Vagina (tissue), 2 donors: ENCODE results near the gene CA5B. TPM values are rescaled to one million over a fixed set of nuclear protein-coding genes. Genes with fewer than 3 reads are reported as not detected.

ENCODE experiments used
- DNase-seq, 2 donors: peaks; one replicate each; pipeline ENCODE4 v3.0.0-alpha.2; 2017; ENCODE audit errors: extremely low spot score in 2 of 2
- H3K27ac ChIP-seq: fragments of 200-600 bp; sonication (generic); one replicate; pipeline ENCODE4 v1.5.1; 2019
- H3K27me3 ChIP-seq: fragments of 200-600 bp; sonication (generic); one replicate; pipeline ENCODE4 v1.5.1; 2019
- H3K36me3 ChIP-seq, 2 donors: fragments of 200-600 bp; sonication (generic); one replicate each; pipeline ENCODE4 v1.5.1; 2017 to 2019
- H3K4me1 ChIP-seq: fragments of 200-600 bp; sonication (generic); one replicate; pipeline ENCODE4 v1.5.1; 2019
- H3K4me3 ChIP-seq, 2 donors: fragments of 200-600 bp; sonication (generic); 1 replicate in 1 of 2; 2 replicates in 1 of 2; pipeline ENCODE4 v1.5.1; 2016 to 2019
- H3K9me3 ChIP-seq: fragments of 200-600 bp; sonication (generic); one replicate; pipeline ENCODE4 v1.5.1; 2019
- CTCF ChIP-seq, 3 experiments: fragments of 450-650 bp in 2 of 3; fragments of 200-600 bp in 1 of 3; sonication (generic) in 1 of 3; IDR thresholded peaks; one replicate each; pipeline ENCODE4 v1.5.1; 2017 to 2019; ENCODE audit warnings: antibody characterized with exemption in 3 of 3, mild to moderate bottlenecking in 2 of 3, moderate library complexity in 2 of 3
- POLR2A ChIP-seq, 2 donors: fragments of 450-650 bp; IDR thresholded peaks; one replicate each; pipeline ENCODE4 v1.6.1; 2017; ENCODE audit warnings: antibody characterized with exemption in 2 of 2, mild to moderate bottlenecking in 2 of 2, moderate library complexity in 2 of 2
- POLR2AphosphoS5 ChIP-seq, 2 donors: sonication (generic); formaldehyde crosslinking; IDR thresholded peaks; one replicate each; pipeline ENCODE4 v1.9.0; 2017; ENCODE audit warnings: antibody characterized with exemption in 2 of 2, mild to moderate bottlenecking in 2 of 2, low read depth in 1 of 2; ENCODE audit not compliant: insufficient read depth in 1 of 2
- intact Hi-C: fragments of 100-400 bp; cut with DNase I; formaldehyde crosslinking; loops from one replicate; pipeline ENCODE4 v1.15.1; 2023
- total RNA-seq: library from RNA; depleted of rRNA; stranded (reverse); fragments of >200 nt; gene quantifications from one replicate; pipeline ENCODE4 v1.2.3, GENCODE V29; 2016

The CA5B gene
- total RNA-seq, 1 donor from 2014 or later, result 24.6 TPM

GRCh38 chrX:15816438-15816809, 78.4 kb downstream of the CA5B start:
- no peak for DNase-seq
- Histone ChIP-seq H3K36me3 (peaks cover 0 to 51% of the 10 kb centered on the region in 2 donors), H3K27ac (no peak overlapping the region), H3K4me1 (no peaks in the 10 kb centered on the region), H3K27me3 (no peaks in the 10 kb centered on the region), H3K9me3 (no peaks in the 10 kb centered on the region), H3K4me3 (no peak overlapping the region)
- no peak for TF ChIP-seq POLR2A (IDR thresholded peaks at IDR 0.05)
- TF ChIP-seq POLR2AphosphoS5 (IDR thresholded peaks at IDR 0.05; ENCODE audit: insufficient read depth in 1 of 2, low read depth in 1 of 2), result no peak
- no peak for TF ChIP-seq CTCF (IDR thresholded peaks at IDR 0.05)
- intact Hi-C loops, result no loop called here

- no peak for DNase-seq
- peaks cover 0 to 54% of the 10 kb centered on the region in 2 donors for H3K36me3 ChIP-seq
- TF ChIP-seq POLR2A (IDR thresholded peaks at IDR 0.05) (no peak), CTCF (IDR thresholded peaks at IDR 0.05) (no peak), POLR2AphosphoS5 (IDR thresholded peaks at IDR 0.05; ENCODE audit: insufficient read depth in 1 of 2, low read depth in 1 of 2) (no peak)
Observed at GRCh38 chrX:15816886-15817285, 78.8 kb downstream of the CA5B start.

GRCh38 chrX:15820106-15821073, 82.3 kb downstream of the CA5B start:
- Histone ChIP-seq H3K4me3 (no peak overlapping the region), H3K27me3 (no peaks in the 10 kb centered on the region), H3K4me1 (no peaks in the 10 kb centered on the region), H3K27ac (no peak overlapping the region), H3K9me3 (no peaks in the 10 kb centered on the region), H3K36me3 (peaks cover 0 to 53% of the 10 kb centered on the region in 2 donors)
- no peak for DNase-seq
- intact Hi-C loops, result no loop called here
- TF ChIP-seq CTCF (IDR thresholded peaks at IDR 0.05), result no peak
- no peak for TF ChIP-seq POLR2AphosphoS5 (IDR thresholded peaks at IDR 0.05; ENCODE audit: insufficient read depth in 1 of 2, low read depth in 1 of 2)

More at GRCh38 chrX:15816886-15817285, 78.8 kb downstream of the CA5B start:
- no peaks in the 10 kb centered on the region for H3K9me3 ChIP-seq
- no peaks in the 10 kb centered on the region for H3K4me1 ChIP-seq
- no peaks in the 10 kb centered on the region for H3K27me3 ChIP-seq
- intact Hi-C loops, result no loop called here
- no peak overlapping the region for H3K4me3 ChIP-seq
- no peak overlapping the region for H3K27ac ChIP-seq

GRCh38 chrX:15822922-15823321, 84.9 kb downstream of the CA5B start:
- DNase-seq, result no peak
- TF ChIP-seq POLR2AphosphoS5 (IDR thresholded peaks at IDR 0.05; ENCODE audit: insufficient read depth in 1 of 2, low read depth in 1 of 2) (no peak), CTCF (IDR thresholded peaks at IDR 0.05) (no peak), POLR2A (IDR thresholded peaks at IDR 0.05) (no peak)
- Histone ChIP-seq H3K4me3 (no peak overlapping the region), H3K36me3 (peaks cover 0 to 31% of the 10 kb centered on the region in 2 donors), H3K27ac (no peak overlapping the region), H3K4me1 (no peaks in the 10 kb centered on the region), H3K27me3 (no peaks in the 10 kb centered on the region), H3K9me3 (no peaks in the 10 kb centered on the region)
- intact Hi-C loops, result no loop called here

- Histone ChIP-seq H3K4me3 (no peak overlapping the region), H3K36me3 (peaks cover 0 to 23% of the 10 kb centered on the region in 2 donors), H3K9me3 (no peaks in the 10 kb centered on the region), H3K4me1 (no peaks in the 10 kb centered on the region), H3K27me3 (no peaks in the 10 kb centered on the region), H3K27ac (no peak overlapping the region)
- TF ChIP-seq POLR2A (IDR thresholded peaks at IDR 0.05) (no peak), POLR2AphosphoS5 (IDR thresholded peaks at IDR 0.05; ENCODE audit: insufficient read depth in 1 of 2, low read depth in 1 of 2) (no peak), CTCF (IDR thresholded peaks at IDR 0.05) (no peak)
- intact Hi-C loops, result no loop called here
- DNase-seq, result no peak
Observed at GRCh38 chrX:15825936-15826335, 87.9 kb downstream of the CA5B start.
